DMS114 treated with DMSO at 0.1 percent for 48 hours (cell line): ENCODE data around the gene TSC22D1.

Source experiments
- DNase-seq: peaks from one replicate; lab custom pipeline; 2025; ENCODE audit not compliant: unreplicated experiment; lab: John Stamatoyannopoulos, UW

Gene TSC22D1

GRCh38 chr13:44388427-44389059 is 187.6 kb downstream of the TSC22D1 start:
- no peak for DNase-seq

- DNase-seq: no peak
Measured at GRCh38 chr13:44386913-44387556, 189.1 kb downstream of the TSC22D1 start.

- DNase-seq: no peak
Measured at GRCh38 chr13:44385847-44386246, 190.3 kb downstream of the TSC22D1 start.

GRCh38 chr13:44385401-44385800 is 190.7 kb downstream of the TSC22D1 start:
- no peak for DNase-seq

GRCh38 chr13:44384778-44385177 is 191.4 kb downstream of the TSC22D1 start:
- no peak for DNase-seq

GRCh38 chr13:44383945-44384344 is 192.2 kb downstream of the TSC22D1 start:
- no peak for DNase-seq

- DNase-seq: no peak
Measured at GRCh38 chr13:44382635-44383145, 193.4 kb downstream of the TSC22D1 start.
